Vagina (tissue), 2 donors: ENCODE results near the gene SS18L1.

Source experiments
- CTCF ChIP-seq, 3 experiments: fragments of 450-650 bp in 2 of 3; fragments of 200-600 bp in 1 of 3; sonication (generic) in 1 of 3; IDR thresholded peaks; one replicate each; pipeline ENCODE4 v1.5.1; 2017 to 2019; ENCODE audit warnings: antibody characterized with exemption in 3 of 3, mild to moderate bottlenecking in 2 of 3, moderate library complexity in 2 of 3
- POLR2AphosphoS5 ChIP-seq, 2 donors: sonication (generic); formaldehyde crosslinking; IDR thresholded peaks; one replicate each; pipeline ENCODE4 v1.9.0; 2017; ENCODE audit warnings: antibody characterized with exemption in 2 of 2, mild to moderate bottlenecking in 2 of 2, low read depth in 1 of 2; ENCODE audit not compliant: insufficient read depth in 1 of 2

- no peak for TF ChIP-seq CTCF (IDR thresholded peaks at IDR 0.05)
- no peak for TF ChIP-seq POLR2AphosphoS5 (IDR thresholded peaks at IDR 0.05; ENCODE audit: insufficient read depth in 1 of 2, low read depth in 1 of 2)
These were observed 84.0 kb downstream of the SS18L1 start for GRCh38 chr20:62227591-62227976.
